ENCODE data around the gene RAET1G.
"Not testable (repeated sequence)": the region's sequence is repeated elsewhere in the genome, so short reads cannot be mapped to it uniquely, and the experiment has no call there.

Gene RAET1G

GRCh38 chr6:149909701-149910470 is 13.0 kb downstream of the RAET1G start:
- no peak for DNase-seq

GRCh38 chr6:149908480-149908879 is 14.4 kb downstream of the RAET1G start:
- DNase-seq = not testable (repeated sequence)

- no peak for DNase-seq
Measured at GRCh38 chr6:149907317-149907716, 15.6 kb downstream of the RAET1G start.

DNA sequence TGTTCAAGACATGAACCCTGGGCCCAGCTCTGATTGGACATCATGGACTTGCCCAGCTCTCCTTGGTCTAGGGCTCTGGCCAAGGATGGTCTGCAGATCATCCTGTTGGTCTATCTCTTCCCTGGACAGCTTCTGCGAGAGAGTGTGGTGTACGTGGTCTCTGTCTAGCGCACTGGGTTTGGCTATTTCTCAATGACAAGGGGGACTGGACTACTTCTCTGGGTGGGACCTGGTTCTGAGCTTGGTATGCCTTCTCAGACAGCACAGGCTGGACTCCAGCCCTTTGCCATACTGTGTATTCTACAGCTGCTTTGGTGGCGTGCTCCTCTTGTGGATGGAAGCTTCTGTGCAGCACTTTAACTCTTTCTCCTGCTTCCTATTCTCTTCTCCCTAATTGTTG is 16.5 kb downstream of the RAET1G start:
- no peak for DNase-seq

GRCh38 chr6:149905911-149906371 is 17.0 kb downstream of the RAET1G start:
- no peak for DNase-seq

DNA sequence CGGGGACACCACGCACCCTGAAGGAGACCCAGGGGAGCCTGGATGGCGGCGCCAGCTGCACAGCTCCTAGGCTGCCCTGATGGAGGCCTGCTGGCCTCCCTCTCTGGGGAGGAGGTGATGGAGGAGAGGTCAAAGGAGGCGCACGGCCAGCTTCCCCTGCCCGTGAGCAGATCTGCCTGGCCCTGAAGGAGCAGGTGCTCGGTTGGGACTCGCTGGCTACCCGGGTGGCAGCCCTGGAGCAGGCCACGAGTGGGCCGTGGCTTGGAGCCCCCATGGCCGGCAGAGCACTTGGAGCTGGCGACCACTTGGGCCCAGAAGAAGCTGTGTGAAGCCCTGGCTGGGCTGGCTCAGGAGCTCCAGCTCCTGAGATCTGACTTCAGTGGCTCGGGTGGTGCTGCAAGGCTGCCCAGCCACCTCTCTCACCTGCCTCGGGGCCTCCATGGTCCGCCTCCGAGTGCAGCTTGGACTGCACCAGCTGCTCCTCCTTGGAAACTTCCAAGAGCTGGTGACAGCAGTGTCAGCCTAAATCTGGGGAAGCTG is 17.5 kb downstream of the RAET1G start:
- DNase-seq = no peak

DNA sequence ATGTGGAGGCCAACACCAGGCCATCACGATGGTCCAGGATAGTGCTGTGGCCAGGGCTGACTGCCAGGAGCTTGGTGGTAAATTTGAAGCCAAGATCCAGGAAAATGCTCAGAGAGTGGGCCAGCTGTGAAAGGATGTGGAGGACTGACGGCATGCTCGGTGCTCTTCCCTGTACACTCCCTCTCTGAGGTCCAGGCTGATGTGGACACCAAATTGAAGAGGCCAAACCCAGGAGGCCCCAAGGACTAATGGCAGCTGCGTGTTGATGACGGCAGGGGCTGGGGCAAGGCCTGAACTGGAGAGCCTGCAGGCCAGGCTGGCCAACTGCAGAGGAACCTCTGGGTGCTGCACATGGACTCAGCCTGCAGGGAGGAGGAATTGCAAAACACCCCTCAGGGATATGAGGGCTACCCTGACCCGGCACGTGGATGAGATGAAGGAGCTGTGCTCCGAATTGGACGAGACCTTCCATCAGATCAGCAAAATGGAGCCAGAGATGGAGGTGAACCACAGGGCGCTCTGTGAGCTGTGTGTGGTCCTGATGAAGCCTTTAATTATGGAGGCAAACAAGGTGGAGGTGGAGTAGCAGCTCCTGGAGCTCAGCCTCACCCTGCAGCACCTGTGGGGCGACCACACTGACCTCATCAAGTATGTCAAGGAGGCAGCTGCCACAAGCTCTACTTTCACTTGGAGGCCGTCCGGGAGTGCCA is 18.1 kb downstream of the RAET1G start:
- DNase-seq = no peak

GRCh38 chr6:149903938-149904611 is 18.8 kb downstream of the RAET1G start:
- DNase-seq = no peak

DNA sequence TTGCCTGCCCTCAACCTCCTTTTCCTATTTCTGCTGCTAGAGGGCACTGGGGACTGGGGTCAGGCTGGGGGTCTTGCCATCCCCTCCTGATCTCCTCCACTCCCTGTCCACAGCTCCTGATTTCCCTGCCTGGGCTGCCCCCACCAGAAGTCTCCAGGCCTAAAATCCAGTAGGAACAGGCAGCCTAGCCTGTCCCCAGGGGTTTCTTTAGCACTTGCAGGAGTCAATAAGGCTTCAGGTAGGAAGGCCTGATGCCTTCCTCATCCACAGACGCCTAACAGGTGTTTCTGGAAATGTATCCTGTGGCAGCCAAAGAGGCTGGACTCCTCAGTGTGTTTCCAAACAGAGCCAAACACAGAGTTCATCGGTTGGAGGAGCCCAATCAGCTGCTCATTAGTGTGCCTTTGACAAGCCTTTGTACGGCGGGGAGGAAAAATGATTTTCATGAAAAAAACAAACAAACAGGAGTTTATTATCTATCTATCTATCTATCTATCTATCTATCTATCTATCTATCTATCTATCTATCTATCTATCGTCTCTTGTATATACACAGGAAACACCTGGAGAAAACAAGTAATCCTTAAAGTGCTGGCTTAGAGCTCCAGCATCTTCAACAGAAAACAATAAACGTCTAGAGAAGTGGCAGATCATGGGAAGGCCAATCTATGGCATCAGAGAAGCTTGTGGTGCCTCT is 21.3 kb downstream of the RAET1G start:
- DNase-seq = no peak

- DNase-seq = no peak
Measured at GRCh38 chr6:149900620-149901443, 22.1 kb downstream of the RAET1G start.

DNA sequence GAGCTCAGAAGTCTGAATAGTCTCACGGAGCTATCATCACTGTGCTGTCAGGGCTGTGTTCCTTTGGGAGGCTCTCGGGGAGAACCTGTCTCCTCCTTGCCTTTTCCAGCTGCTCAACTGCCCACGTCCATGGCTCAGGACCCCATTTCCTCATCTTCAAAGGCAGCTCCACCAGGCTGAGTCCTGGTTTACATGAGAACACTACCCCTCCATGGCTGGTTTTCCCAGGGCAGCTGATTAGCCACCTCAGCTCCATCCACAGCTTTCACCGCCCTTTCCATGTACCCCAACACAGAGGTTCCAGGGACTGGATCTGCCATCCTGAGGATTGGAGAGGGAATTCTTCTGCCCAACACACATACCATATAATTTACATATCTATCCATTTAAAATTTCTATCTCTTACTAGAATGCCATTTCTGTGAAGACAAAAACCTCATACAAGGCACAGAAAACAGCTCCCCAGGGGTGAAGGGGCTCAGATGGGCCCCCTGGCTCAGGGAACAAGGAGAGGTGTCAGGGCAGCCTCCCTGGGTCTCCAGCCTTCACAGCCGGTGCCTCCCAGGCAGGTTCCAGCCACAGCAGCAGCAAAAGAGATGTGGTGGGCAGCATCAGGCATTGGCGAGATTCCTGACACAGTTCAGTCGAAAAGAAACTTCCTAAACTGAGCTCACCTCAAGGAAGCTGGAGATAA is 22.8 kb downstream of the RAET1G start:
- no peak for DNase-seq

GRCh38 chr6:149899486-149899885 is 23.4 kb downstream of the RAET1G start:
- no peak for DNase-seq

- no peak for DNase-seq
Measured at GRCh38 chr6:149898966-149899365, 24.0 kb downstream of the RAET1G start.

GRCh38 chr6:149897855-149898744 is 24.8 kb downstream of the RAET1G start, which contains the start of gene RAET1E:
TSS of gene RAET1E (minus strand) at chr6:149898113. CDS start at chr6:149890901, 7,212 bp downstream.
- DNase-seq = no peak

- no peak for DNase-seq
Measured at GRCh38 chr6:149897015-149897697, 25.8 kb downstream of the RAET1G start.

DNA sequence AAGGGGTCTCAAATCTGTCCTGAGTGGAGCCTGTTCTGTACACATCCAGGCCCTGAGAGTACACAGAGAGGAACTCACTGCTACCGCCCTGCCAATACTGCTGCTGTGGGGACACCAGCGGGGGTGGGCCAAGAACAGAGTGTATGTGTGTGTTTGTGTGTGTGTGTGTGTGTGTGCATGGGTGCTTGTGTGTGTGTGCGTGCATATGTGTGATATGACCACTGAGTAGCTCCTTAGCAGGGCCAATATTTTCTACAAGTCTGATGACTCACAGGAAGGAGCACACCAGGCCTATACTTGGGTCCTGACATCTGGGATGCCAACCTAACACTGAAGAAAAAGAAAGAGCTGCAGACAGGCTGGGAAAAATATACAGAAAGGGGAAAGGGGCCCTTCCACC is 26.4 kb downstream of the RAET1G start:
- DNase-seq = no peak

- DNase-seq = no peak
Measured at GRCh38 chr6:149895833-149896271, 27.1 kb downstream of the RAET1G start.

GRCh38 chr6:149895048-149895590 is 27.8 kb downstream of the RAET1G start:
- no peak for DNase-seq

- not testable (repeated sequence) for DNase-seq
Measured at GRCh38 chr6:149891864-149892263, 31.1 kb downstream of the RAET1G start.
